GM21576 (cell line): ENCODE measurements around the gene SIL1.

Experiments
- ATAC-seq: cut with Tn5 transposase; IDR thresholded peaks from one replicate; pipeline ENCODE4 v1.9.1; 2021; ENCODE audit warnings: mild to moderate bottlenecking, moderate library complexity; ENCODE audit not compliant: unreplicated experiment

SIL1 gene

DNA sequence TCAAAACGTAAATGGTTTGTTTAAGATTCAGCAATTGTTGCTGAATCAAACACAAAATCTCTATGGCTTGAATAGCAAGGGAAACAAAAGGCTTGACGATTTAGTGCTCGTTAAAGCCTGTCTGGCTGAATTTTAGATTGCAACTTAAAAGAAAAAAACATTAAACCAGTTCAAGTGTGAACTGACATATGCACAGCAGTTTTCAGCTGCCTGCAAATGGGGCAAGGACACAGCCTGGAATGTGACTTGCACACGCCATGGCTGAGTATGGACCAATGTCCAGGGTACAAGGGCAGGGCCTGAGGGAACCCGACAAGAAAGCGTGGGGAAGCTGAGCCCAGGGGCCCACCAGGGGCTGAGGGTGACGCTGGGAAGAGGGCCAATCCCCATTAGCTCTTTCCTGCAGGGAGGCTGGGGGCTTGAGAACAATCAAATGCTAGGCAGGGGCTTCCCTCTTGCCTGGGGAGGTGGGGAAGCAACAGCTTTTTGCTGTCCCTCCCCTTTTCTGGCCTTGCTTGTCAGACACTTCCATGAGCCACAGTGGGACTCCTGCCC lies 233.4 kb downstream of the SIL1 start:
- ATAC-seq, result no peak

DNA sequence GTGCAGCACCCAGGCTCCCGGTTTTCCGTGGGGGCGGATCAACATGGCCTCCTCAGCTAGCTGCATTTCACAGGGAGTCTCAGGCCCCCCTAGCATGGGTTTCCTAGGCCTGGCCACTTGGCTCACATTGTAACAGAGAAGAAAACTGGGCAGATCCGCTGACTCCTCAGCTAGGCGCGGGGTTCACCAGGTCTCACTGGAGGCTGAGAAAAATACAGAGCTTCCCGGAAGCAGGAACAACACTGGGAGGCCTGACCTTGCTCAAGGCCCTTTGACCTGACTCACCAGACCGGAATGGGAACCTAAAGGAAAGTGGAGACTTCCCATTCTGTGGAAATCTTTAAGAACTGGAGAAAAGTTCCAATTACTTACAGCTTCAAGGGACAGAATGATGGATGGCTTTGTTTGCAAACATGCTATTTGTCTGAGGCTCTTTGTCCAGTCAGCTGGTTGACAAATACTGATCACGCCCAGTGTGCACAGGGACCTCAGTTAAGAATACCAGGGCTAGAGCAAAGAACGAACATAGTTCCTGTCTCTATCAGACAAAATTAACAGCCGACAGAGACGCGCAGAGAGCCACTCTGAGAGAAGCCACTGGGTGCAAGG lies 234.3 kb downstream of the SIL1 start:
- ATAC-seq, result no peak

DNA sequence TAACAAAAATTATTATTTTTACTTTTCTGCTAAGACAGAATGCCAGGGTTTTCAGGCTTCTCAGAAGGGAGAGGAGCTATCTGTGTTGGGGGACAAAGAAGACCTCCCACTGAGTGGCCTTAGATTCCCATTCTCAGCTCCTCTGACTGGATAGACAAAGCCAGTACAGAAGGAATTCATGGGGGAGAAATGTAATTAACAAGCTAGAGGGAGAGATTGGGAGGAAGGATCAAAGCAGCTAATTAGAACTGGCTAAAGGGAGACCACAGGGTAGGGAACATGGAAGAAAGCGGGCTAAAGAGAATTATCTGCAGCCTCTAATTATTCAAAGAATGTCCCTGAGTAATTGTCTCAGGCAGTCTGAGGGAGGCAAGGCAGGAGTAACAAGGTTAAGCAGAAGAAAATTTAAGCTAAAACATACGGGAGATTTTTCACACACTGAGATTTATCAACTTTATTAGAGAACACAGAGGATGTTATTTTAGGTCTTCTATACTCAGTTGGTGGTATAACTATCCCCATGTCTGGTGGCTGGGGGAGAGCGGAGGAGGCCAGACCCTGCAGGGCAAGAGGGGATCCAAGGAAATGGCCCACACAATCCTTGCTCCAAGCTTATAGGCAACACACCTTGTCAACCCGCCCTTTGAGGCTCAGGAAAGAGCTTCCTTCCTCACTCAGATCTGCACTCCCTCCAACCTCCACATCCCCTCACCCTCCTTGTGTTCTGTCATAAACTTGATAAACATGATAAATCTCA lies 235.4 kb downstream of the SIL1 start:
- no peak for ATAC-seq

DNA sequence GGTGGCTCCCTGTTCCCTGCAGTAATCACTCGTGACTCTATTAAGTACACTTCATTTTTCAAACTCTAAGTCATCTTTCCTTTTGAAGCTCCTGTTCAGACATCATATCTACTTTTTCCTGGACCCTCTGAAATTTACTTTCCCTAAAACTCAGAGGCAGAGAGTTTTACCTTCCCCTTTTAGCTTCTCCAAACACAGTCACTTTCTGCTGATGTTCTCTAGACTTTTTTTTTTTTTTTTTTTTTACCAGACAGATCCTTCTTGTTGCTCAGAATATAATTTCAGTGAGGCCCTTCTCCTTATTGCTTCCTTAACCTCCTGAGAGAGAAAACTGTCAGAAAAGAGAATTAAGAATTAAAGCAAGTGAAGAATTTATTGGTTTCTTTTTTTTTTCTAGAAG lies 236.4 kb downstream of the SIL1 start:
- ATAC-seq, result no peak

DNA sequence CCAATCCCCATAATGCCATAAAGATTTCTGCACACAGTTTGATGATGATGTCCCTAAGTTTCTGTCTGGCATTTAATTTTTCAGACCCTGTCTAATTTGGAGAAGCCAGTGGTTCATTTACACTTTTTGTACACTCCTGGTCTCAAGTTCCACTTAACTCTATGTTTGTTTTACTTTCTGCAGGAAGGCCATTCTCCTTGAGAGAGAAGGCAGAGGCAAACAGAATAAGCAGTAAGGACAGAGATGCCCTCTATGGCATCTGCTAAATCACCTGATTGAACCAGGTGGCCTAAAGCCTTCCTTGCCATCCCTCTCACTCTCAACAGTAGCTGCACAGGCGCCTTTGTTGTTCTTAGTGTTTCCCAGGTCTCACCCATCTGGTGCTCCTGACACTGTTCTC lies 236.9 kb downstream of the SIL1 start:
- no peak for ATAC-seq

DNA sequence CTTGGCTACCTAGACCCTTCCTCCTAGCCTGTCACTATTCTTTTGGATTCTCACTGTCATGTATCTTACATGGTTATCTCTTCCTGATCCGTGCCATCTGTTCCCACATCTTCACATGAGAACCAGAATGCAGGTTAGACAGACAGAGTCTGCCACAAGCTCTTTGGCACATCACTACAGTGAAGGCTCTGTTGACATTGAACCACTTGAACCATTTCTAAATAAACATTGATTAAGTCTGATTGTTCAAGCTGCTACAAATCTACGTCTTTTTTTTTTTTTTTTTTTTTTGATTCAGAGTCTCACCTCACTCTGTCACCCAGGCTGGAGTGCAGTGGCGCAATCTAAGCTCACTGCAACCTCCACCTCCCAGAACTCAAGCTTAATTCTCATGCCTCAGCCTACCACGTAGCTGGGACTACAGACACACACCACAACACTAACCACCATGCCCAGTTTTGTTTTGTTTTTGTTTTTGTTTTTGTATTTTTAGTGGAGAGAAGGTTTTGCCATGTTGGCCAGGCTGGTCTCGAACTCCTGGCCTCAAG lies 237.9 kb downstream of the SIL1 start:
- ATAC-seq, result no peak

DNA sequence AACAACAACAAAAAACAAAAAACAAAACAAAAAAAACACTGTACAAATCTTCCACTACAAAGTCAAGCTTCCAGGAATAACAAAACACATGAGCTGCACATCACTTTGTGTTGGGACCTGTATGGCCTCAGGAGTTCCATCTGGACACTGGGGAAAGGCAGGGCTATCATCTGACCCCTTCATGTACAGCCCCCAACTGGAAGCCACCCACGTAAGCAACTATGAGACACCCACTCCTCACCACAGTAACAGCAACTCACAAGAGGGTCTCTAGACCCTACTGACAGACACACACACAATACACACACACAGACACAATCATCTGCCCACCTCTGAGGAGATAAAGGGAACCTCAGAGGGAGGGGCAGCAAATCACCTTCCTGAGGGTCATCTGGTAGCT lies 241.4 kb downstream of the SIL1 start:
- ATAC-seq, result no peak

DNA sequence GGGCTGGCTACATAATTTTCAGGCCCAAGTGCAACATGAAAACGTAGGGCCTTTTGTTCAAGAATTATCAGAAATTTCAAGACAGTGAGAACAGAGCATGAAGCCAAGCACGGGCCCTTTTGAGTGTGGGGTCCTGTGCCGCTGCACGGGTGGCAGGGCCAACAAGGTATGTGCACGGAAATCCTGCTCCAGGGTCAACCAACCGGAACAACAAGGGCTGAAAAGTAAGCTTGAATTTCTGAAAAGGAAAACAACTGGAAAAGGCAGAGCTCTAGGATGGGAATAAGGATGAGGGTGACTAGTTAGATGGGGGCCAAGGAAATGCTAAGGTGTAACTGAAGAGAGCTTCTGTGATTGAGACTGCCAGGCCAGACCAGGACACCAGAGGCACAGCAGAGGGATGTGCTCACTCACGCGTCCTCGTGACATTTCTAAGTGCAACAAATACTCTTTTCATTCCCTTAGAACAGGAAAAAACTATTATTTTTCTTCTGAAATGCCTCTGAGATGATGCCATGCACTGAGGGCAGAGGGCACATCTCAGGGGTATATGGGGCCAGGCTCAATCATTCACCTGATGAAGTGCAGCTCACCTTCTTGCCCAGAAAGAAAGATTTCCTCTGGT lies 242.4 kb downstream of the SIL1 start:
- ATAC-seq, result no peak

DNA sequence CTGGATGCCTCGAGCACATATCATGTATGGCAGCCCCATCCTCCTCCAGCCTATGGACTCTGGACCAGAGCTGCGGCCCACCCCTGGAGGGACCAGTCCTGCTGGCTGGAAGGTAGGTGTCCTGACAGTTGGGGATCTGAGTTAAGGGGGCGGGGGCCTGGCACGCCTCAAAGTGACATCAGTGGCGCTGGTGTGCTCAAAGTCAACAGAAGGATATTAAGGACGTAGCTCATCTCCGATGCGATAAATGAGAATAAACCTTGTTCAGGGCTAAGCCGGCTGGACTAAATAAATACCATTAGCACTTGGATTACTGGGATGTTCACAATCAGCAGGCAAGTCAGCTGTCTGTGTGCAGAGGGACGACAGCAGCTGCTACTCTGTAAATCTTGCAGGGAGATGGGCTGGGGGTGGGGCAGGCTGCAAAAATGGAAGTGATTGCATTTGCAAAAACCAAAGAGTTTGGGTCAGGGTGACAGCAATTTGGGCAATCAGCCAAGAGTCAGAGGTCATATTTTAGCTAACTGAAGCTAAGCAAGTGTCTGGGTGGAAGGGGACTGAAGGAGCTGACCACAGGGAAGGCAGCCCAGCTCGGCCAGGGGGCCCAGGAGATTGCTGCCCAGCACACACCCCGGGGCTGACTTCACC lies 243.0 kb downstream of the SIL1 start:
- no peak for ATAC-seq

DNA sequence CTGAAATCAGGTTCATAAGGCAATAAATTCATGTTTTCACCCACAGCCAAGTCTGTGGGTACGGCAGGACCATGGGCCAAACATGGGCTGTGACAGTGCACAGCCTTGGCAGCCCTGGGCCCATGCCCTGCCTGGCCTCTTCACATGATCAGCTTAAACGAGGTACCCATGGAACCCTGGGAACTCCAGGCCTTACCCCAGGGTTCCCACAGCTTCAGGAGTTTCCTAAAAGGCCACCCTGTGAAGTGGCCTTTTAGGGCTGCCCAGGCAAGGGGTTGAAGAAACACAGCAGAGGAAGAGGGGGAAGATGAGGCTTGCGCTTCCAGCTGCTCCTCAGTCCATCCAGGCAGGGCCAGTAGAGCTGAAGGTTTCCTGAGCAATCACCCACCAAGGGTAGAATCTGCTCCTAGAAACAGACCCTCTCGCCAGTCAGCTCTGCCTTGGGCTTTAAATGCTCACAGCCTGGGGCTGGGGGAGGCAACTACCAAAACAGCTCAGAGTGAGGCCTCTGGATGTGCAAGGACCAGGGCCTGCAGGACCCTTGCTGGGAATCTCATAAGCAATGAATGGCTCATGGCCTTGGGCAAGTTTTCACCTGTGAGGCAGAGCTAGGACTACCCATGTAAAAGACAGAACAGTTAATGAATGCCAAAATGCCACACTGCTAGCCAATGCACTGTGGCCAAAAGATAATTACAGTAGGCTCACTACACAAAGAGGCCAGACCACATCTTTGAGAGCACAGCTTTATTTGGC lies 243.7 kb downstream of the SIL1 start:
- no peak for ATAC-seq

DNA sequence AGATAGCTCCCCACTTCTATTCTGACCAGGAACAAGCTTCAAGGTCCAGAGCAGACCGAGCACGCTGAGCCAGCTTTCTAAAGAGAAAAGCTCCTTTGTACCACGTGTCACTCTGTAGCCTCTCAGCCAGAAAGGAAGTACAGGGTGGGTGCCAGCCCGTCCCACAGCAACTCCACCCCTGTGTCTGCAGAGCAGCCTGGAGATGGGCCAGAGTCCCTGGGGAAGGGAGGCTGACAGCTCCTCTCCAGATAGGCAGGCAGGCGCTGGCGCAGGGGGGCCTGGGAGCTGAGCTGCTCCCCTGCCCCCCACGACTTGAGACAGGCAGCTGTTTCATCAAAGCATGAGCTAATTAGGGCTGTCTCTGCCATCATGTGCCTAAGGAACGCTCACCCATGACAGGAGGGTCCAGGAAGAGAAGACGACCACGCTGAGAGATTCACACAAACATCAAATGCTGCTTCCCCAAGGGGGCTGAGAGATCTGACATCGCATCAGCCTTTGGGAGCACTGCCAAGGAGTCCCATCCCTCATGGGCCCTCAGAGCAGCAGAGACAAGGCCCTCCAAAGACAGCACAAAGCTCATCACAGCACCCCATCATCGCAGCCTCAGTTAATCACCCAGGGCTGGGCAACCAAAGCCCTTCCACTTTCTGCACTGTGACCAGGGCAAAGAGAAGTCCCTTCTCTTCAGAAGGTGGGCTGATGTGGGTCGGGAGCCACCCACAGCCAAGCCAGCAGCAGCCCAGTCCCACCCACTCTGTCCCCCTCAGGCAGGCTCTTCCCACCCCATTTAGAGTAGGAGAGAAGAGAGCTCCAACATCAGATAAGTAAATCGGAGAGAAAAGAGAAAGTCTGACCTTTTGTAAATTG lies 244.5 kb downstream of the SIL1 start:
- ATAC-seq, result peak; percentile 71

DNA sequence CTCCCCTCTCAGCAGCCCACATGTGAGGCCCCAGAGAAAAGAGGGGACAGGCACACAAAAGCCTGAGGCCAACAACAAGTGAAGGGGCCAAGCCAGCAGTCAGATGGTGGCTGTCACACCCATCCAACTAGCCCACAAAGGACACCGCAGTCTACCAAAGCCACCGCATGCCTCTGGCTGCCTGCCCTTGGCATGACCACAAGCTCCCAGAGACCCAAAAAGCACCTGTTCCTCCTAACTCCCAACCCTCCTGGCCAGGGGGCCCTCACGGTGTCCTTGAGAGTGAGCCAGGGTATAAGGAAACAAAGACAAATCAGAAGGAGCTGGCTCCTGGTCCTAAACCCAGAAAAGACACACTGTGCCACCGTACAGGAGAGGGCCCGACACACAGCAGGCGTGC lies 245.2 kb downstream of the SIL1 start:
- ATAC-seq, result no peak

DNA sequence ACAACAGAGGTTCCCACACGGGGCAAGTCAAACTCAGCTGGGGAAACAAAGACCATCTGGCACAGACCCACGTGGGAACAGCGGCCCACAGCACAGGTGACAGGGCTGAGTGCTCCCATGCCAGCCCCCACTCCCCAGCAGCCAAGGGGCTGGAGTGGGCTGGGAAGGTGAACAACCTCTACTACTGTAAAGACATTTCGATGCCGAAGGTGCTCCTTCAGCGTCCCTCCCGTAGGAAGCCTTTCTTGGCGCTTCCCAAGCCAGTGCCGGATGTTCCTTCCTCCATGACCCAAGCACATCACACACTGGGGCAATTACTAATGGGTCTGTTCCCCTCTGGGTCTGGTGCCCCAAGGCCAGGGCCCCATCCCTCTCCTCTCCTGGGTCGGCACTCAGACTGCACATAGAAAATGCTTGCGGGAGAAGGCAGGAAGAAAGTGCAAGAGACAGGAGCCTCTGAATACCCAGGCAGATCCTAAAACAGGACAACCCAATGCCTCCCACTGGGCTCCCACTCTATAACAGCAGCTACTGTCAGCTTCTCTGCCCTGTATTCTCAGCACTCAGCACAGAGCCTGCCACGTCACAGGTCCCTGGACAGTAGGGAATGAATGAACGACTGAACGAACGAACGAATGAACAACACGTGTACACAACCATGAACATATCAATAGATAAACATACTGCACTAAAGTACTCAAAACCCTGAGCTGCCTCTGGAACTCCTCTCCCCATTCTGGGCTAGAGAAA lies 246.0 kb downstream of the SIL1 start:
- ATAC-seq, result no peak

DNA sequence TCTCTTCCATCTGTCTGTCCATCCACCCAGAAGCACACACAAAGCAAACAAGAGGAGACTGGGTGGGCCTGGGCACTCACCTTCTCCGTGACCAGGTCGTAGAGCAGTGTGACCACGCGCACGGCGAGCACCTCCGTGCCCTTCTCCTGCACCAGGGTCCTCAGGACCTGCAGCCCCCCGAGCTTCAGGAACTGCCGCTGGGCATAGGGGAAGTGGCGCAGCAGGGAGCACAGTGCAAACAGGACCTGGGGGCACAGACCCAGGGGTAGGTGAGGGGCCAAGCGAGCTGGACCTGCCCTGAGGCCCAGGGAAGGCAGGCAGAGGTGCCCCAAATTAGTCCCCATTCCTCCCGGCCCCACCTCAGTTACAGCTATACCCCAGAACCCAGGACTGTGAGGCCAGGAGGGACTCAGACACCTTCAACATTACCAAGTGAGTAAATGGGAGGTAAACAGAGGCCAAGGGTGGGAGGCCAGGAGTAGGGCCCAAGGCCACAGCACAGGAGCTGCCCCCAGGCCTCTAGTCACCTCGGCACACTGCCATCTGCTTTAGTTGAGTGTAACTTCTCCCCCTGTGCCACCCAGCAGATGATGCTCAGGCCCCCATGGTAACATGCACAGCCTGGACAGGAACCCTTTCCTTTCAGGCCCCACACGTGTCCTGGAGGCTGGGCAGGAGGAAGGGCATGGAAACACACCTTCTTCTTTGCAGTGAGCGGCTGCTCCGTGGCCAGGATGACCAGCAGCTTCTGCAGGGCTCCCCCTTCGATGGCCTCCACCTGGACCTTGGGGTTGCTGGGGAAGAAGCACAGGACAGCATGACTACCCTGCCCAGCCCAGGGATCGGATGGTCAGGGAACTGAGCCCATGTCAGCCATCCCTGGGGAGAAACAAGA lies 246.8 kb downstream of the SIL1 start:
- no peak for ATAC-seq

DNA sequence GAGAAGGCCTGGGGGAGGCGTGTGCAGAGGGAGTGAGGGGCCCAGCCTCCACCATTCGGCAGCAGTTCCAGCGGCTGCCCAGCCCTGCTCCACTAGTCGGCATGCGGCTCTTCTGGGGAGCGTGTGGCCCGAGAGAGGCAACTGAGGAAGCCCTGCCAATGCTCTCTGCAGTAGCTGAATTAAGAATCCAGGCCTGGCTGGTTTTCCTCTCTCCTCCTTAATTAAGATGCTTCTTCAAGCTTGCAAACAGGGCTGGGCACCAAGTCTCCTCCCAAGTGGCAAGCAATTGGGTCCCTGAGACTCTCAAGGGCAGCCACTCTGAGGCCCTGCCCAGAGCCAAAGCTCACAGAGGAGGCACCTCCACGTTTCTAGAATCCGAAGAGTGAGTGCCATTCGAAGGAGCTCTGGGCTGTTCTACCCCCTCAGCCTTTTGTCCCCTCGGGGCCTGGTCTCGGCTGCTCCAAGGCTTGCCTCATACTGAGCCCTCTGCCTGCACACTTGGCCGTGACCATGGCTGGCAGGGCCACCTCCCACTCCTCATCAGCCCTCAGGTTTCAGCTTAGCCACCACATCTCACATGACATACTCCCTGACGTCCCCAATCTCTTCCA lies 247.6 kb downstream of the SIL1 start:
- no peak for ATAC-seq

DNA sequence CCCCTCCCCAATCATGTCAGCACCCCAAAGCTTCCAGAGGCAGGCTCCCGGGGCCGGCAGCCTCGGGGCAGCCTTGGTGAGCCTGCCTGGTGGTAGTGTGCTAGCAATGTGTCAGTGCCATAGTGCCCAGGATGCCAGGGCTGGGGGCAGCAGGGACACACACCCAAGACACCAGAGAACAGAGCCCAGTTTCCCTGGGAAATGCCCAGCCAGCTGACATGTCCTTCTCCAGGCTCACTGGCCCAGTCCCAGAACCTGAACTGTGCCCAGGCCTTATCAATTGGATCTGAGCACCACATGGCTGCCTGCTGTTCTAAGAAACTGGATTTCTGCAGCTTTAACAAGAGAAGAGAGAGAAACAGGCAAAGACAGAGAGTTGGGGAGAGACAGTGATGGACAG lies 248.2 kb downstream of the SIL1 start:
- ATAC-seq, result no peak

DNA sequence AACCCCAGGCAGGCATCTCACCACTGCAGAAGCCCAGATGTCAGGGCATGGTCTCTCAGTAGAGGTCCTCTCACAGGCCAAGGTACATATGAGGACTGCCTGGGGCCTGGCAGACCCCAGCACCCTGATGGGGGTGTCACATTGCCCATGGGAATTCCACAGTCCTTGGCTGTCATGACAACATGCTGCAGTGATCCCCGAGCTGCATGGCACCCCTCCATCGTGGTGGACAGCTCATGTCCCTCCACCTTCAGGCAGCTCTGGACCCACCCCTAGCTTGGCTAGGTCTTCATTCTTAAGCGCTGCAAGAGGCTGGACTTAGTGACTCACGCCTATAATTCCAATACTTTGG lies 249.0 kb downstream of the SIL1 start:
- ATAC-seq, result no peak
